K562 (cell line): Measurements from ENCODE around the gene LRIT3. TPM values are rescaled to one million over a fixed set of nuclear protein-coding genes. Genes with fewer than 3 reads are reported as not detected.

Source experiments
- ATAC-seq: fragments of 200-7000 bp; cut with Tn5 transposase; 3 replicates; pipeline ENCODE4 v1.9.1; 2020; ENCODE audit warnings: moderate library complexity
- BruUV-seq: library from RNA; stranded (reverse); fragments of 400-500 nt; replicated peaks from 2 replicates; lab custom pipeline; 2021; lab: Mats Ljungman, UMichigan
- CTCF ChIA-PET: fragments of 300-600 bp; formaldehyde crosslinking; extraction: SDS; loops from one replicate; lab custom pipeline; 2021; ENCODE audit warnings: low intra/inter-chr PET ratio; lab: Yijun Ruan, JAX
- POLR2A ChIA-PET: fragments of 300-600, 350-650 bp; sonication (Branson Sonifier 250); formaldehyde crosslinking; extraction: SDS; loops from one replicate; lab custom pipeline; 2021; ENCODE audit warnings: antibody characterized with exemption, inconsistent platforms; lab: Yijun Ruan, JAX
- DNase-seq, 4 experiments: peaks; one replicate each; pipeline versions ENCODE4 v3.0.0 to v3.0.0-alpha.2; 2011 to 2018; ENCODE audit warnings: low spot score in 3 of 4, mixed read lengths in 3 of 4; ENCODE audit errors: extremely low read depth in 1 of 4
- FAIRE-seq: peaks from 2 replicates; lab custom pipeline; 2011; peaks lifted over from hg19 to GRCh38; lab: Jason Lieb, UNC
- H2AFZ ChIP-seq: 2 replicates; pipeline ENCODE4 v1.6.0; 2011; ENCODE audit warnings: low read depth, low read length, control low read depth, inconsistent platforms
- H3K27ac ChIP-seq: fragments of 200-600 bp; 3 replicates; pipeline ENCODE4 v1.8.0; 2011; ENCODE audit warnings: low read depth, mild to moderate bottlenecking, control low read depth, inconsistent platforms, low read length, moderate library complexity, mixed read lengths; ENCODE audit errors: extremely low read depth
- H3K27me3 ChIP-seq, 2 experiments: fragments of 300-600 bp in 1 of 2; 2 replicates in 1 of 2; 3 replicates in 1 of 2; pipeline versions ENCODE4 v1.6.0 to v1.8.0; 2011; ENCODE audit warnings: inconsistent platforms in 2 of 2, low read length in 2 of 2, mild to moderate bottlenecking in 1 of 2, mixed read lengths in 1 of 2, moderate library complexity in 1 of 2; ENCODE audit not compliant: control insufficient read depth in 2 of 2, insufficient read depth in 2 of 2
- H3K36me3 ChIP-seq: fragments of 300-600 bp; 3 replicates; pipeline ENCODE4 v1.8.0; 2011; ENCODE audit warnings: mild to moderate bottlenecking, low read length, inconsistent platforms; ENCODE audit not compliant: control insufficient read depth, insufficient read depth
- H3K4me1 ChIP-seq, 2 experiments: fragments of 200-600 bp in 1 of 2; replicated peaks in 1 of 2; 2 replicates in 1 of 2; 3 replicates in 1 of 2; pipeline versions ENCODE4 v1.5.1 to v1.8.0; 2011; ENCODE audit warnings: inconsistent platforms in 2 of 2, low read length in 2 of 2, mild to moderate bottlenecking in 1 of 2, mixed read lengths in 1 of 2, moderate library complexity in 1 of 2; ENCODE audit not compliant: control insufficient read depth in 2 of 2, insufficient read depth in 2 of 2
- H3K4me2 ChIP-seq: 2 replicates; pipeline ENCODE4 v1.6.1; 2011; ENCODE audit warnings: low read length, control low read depth, inconsistent platforms, mixed read lengths; ENCODE audit not compliant: insufficient read depth
- H3K4me3 ChIP-seq: fragments of 200-600 bp; sonication (generic), shearing (Covaris generic); 2 replicates; pipeline ENCODE4 v1.5.1; 2016; ENCODE audit warnings: control low read depth, inconsistent platforms
- H3K79me2 ChIP-seq: fragments of 200-600 bp; 3 replicates; pipeline ENCODE4 v1.8.0; 2011; ENCODE audit warnings: low read length, inconsistent platforms; ENCODE audit not compliant: control insufficient read depth, insufficient read depth
- H3K9ac ChIP-seq, 2 experiments: 2 replicates each; pipeline versions ENCODE4 v1.6.0 to v1.6.1; 2011; ENCODE audit warnings: low read depth in 2 of 2, low read length in 2 of 2, control low read depth in 1 of 2, inconsistent platforms in 1 of 2, mild to moderate bottlenecking in 1 of 2, mixed read lengths in 1 of 2; ENCODE audit not compliant: insufficient read depth in 1 of 2
- H3K9me1 ChIP-seq: one replicate; pipeline ENCODE4 v1.6.0; 2011; ENCODE audit warnings: inconsistent platforms, mild to moderate bottlenecking, low read length, moderate library complexity; ENCODE audit not compliant: control insufficient read depth, insufficient read depth
- H3K9me3 ChIP-seq: replicated peaks from 2 replicates; pipeline ENCODE4 v1.5.1; 2011; ENCODE audit warnings: low read depth, low read length, inconsistent platforms; ENCODE audit not compliant: control insufficient read depth, insufficient read depth
- H4K20me1 ChIP-seq: replicated peaks from 2 replicates; pipeline ENCODE4 v1.6.1; 2011; ENCODE audit warnings: low read length, inconsistent platforms, mixed read lengths; ENCODE audit not compliant: control insufficient read depth, insufficient read depth
- FIP1L1 ChIP-seq: fragments of 200-400 bp; formaldehyde crosslinking; IDR thresholded peaks from 2 replicates; pipeline ENCODE4 v1.6.1; 2018; ENCODE audit warnings: mild to moderate bottlenecking, low read depth, low read length; ENCODE audit not compliant: poor library complexity, severe bottlenecking
- KAT2B ChIP-seq: IDR thresholded peaks from one replicate; pipeline ENCODE4 v1.6.1; 2012; ENCODE audit warnings: low read depth, mild to moderate bottlenecking, control low read depth, inconsistent platforms, low read length, moderate library complexity
- MAX ChIP-seq: sonication (generic); formaldehyde crosslinking; IDR thresholded peaks from 2 replicates; pipeline ENCODE4 v1.9.0; 2022; ENCODE audit warnings: mild to moderate bottlenecking, missing genetic modification reagents
- NFRKB ChIP-seq: fragments of 450-650 bp; IDR thresholded peaks from 2 replicates; pipeline ENCODE4 v1.6.1; 2016; ENCODE audit warnings: low read depth
- RBBP5 ChIP-seq: fragments of 200-600 bp; sonication (generic); IDR thresholded peaks from 2 replicates; pipeline ENCODE4 v1.6.1; 2012; ENCODE audit warnings: borderline replicate concordance, mild to moderate bottlenecking, low read length, control low read depth, inconsistent platforms; ENCODE audit not compliant: insufficient read depth, poor library complexity, severe bottlenecking
- ZFP30 ChIP-seq: fragments of 250-450 bp; sonication (Bioruptor Pico); IDR thresholded peaks from 2 replicates; pipeline ENCODE4 v1.8.0; 2022; ENCODE audit warnings: moderate library complexity, mild to moderate bottlenecking, inconsistent platforms, borderline replicate concordance
- ZNF217 ChIP-seq: sonication (generic); formaldehyde crosslinking; IDR thresholded peaks from 2 replicates; pipeline ENCODE4 v1.8.0; 2022; ENCODE audit warnings: mild to moderate bottlenecking, missing genetic modification reagents
- ZNF583 ChIP-seq: fragments of 250-450 bp; sonication (Bioruptor Pico); IDR thresholded peaks from 2 replicates; pipeline ENCODE4 v1.4.0; 2020
- WGBS: fragments of 100-300 bp; shearing (Covaris generic); methylation state at CpG from one replicate; pipeline ENCODE4 v1.1.6; 2016; ENCODE audit warnings: low coverage, mixed read lengths; ENCODE audit not compliant: insufficient coverage; ENCODE audit errors: missing lambda C conversion rate; 5-methylcytosine and 5-hydroxymethylcytosine counted together
- in situ Hi-C: fragments of 300-500 bp; cut with MboI; formaldehyde crosslinking; loops from 4 replicates; pipeline ENCODE4 v1.15.0; 2018; ENCODE audit warnings: inconsistent platforms, mixed read lengths
- intact Hi-C: fragments of 100-400 bp; cut with micrococcal nuclease; formaldehyde crosslinking; loops from 2 replicates; pipeline ENCODE4 v1.14.2; 2022
- polyA plus RNA-seq, 8 experiments: library from polyadenylated mRNA; depleted of rRNA in 4 of 8; stranded (reverse) in 5 of 8; unstranded in 3 of 8; fragments of >200 nt; fragmentation: Nextera tagmentation in 2 of 8; fragmentation: Illumina TruSeq in 1 of 8; extraction: Ambion mirVana in 2 of 8; extraction: Trizol in 1 of 8; gene quantifications; 2 replicates each; pipeline versions ENCODE4 v1.2.1 to v1.2.3, GENCODE V29; 2011 to 2014; ENCODE audit warnings: inconsistent platforms in 1 of 8, missing spikeins in 1 of 8
- total RNA-seq, 7 experiments: library from RNA; depleted of rRNA in 6 of 7; stranded (reverse); fragments of >200 nt in 6 of 7; fragmentation: Illumina TruSeq in 2 of 7; extraction: Trizol in 2 of 7; gene quantifications; 2 replicates each; pipeline versions ENCODE4 v1.2.1 to v1.2.3, GENCODE V29; 2011 to 2021; ENCODE audit warnings: low replicate concordance in 1 of 7
- TF ChIP-seq, protein P1 (sequence below), 3 experiments: IDR thresholded peaks in 2 of 3; conservative IDR thresholded peaks in 1 of 3; 2 replicates each; pipeline ENCODE4 v1.5.1; 2011 to 2012; ENCODE audit warnings: low read length in 3 of 3, mild to moderate bottlenecking in 3 of 3, control low read depth in 2 of 3, improper control_type of control experiment in 1 of 3, inconsistent platforms in 1 of 3, low read depth in 1 of 3, mixed read lengths in 1 of 3, moderate library complexity in 1 of 3; ENCODE audit not compliant: insufficient read depth in 2 of 3
- TF ChIP-seq, protein P2 (sequence below): sonication (generic); formaldehyde crosslinking; IDR thresholded peaks from 2 replicates; pipeline ENCODE4 v1.8.0; 2022; ENCODE audit warnings: missing genetic modification reagents, mild to moderate bottlenecking, borderline replicate concordance
- TF ChIP-seq, protein P3 (sequence below): fragments of 150-350 bp; conservative IDR thresholded peaks from 2 replicates; pipeline ENCODE4 v1.6.1; 2014; ENCODE audit warnings: low read length
- TF ChIP-seq, protein P4 (sequence below): sonication (generic); formaldehyde crosslinking; IDR thresholded peaks from 2 replicates; pipeline ENCODE4 v1.8.1; 2023; ENCODE audit warnings: mild to moderate bottlenecking, missing genetic modification reagents, moderate library complexity

LRIT3 gene
- total and polyA plus RNA-seq, 9 of the 15 experiments (the other 6 are each of a cell fraction or from before 2014, with no cell fraction given), result 0.04 to 0.10 (median 0.04) TPM; not detected in 4

- TF ChIP-seq, protein P1, sequence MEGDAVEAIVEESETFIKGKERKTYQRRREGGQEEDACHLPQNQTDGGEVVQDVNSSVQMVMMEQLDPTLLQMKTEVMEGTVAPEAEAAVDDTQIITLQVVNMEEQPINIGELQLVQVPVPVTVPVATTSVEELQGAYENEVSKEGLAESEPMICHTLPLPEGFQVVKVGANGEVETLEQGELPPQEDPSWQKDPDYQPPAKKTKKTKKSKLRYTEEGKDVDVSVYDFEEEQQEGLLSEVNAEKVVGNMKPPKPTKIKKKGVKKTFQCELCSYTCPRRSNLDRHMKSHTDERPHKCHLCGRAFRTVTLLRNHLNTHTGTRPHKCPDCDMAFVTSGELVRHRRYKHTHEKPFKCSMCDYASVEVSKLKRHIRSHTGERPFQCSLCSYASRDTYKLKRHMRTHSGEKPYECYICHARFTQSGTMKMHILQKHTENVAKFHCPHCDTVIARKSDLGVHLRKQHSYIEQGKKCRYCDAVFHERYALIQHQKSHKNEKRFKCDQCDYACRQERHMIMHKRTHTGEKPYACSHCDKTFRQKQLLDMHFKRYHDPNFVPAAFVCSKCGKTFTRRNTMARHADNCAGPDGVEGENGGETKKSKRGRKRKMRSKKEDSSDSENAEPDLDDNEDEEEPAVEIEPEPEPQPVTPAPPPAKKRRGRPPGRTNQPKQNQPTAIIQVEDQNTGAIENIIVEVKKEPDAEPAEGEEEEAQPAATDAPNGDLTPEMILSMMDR (IDR thresholded peaks at IDR 0.05 in 2 of 3, conservative IDR thresholded peaks at IDR 0.05 in 1 of 3; ENCODE audit: insufficient read depth in 2 of 3, low read depth in 1 of 3, low read length in 3 of 3), result 0 out of 6 replicates have a peak, but pooled peaks of 1 of the 3 experiments have one; percentile 9
Observed at GRCh38 chr4:109798866-109799265, 49.0 kb upstream of the LRIT3 start (continued).

GRCh38 chr4:109801099-109801789, 46.7 kb upstream of the LRIT3 start:
- no peak for DNase-seq
- H3K27ac ChIP-seq, result no peak overlapping the region
- no peak overlapping the region for H2AFZ ChIP-seq
- no peak for FAIRE-seq
- H3K36me3 ChIP-seq, result no peaks in the 10 kb centered on the region
- H3K9me1 ChIP-seq, result no peaks in the 10 kb centered on the region
- ChIA-PET CTCF (no interaction called here), POLR2A (interaction anchor here (2.1 kb wide), 1 partner anchor 13 kb away, joined by 8 read pairs; the partner anchor contains the start of gene GAR1)
- H3K4me2 ChIP-seq, result no peak overlapping the region
- H3K4me1 ChIP-seq, result no peaks in the 10 kb centered on the region; a peak in 3 of 5 replicates
- H3K27me3 ChIP-seq, result no peaks in the 10 kb centered on the region
- H3K4me3 ChIP-seq, result no peak overlapping the region
- no TSS peak for BruUV-seq
- H3K9me3 ChIP-seq, result no peaks in the 10 kb centered on the region
- no peak for ATAC-seq
- in situ Hi-C loops (no loop called here), intact Hi-C loops (loop anchor here (5.0 kb wide), 1 partner anchor 374 kb away; no protein-coding TSS in a partner anchor)
- 43% methylated on average over 4 of the region's 4 CpGs for WGBS
- H3K9ac ChIP-seq, result no peak overlapping the region
- no peaks in the 10 kb centered on the region for H3K79me2 ChIP-seq
- no peak for TF ChIP-seq MAX (CRISPR knock-in tag)
- TF ChIP-seq, protein P2, sequence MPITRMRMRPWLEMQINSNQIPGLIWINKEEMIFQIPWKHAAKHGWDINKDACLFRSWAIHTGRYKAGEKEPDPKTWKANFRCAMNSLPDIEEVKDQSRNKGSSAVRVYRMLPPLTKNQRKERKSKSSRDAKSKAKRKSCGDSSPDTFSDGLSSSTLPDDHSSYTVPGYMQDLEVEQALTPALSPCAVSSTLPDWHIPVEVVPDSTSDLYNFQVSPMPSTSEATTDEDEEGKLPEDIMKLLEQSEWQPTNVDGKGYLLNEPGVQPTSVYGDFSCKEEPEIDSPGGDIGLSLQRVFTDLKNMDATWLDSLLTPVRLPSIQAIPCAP (CRISPR knock-in tag), result no peak
- TF ChIP-seq ZNF217 (CRISPR knock-in tag), result no peak
- TF ChIP-seq, protein P3, sequence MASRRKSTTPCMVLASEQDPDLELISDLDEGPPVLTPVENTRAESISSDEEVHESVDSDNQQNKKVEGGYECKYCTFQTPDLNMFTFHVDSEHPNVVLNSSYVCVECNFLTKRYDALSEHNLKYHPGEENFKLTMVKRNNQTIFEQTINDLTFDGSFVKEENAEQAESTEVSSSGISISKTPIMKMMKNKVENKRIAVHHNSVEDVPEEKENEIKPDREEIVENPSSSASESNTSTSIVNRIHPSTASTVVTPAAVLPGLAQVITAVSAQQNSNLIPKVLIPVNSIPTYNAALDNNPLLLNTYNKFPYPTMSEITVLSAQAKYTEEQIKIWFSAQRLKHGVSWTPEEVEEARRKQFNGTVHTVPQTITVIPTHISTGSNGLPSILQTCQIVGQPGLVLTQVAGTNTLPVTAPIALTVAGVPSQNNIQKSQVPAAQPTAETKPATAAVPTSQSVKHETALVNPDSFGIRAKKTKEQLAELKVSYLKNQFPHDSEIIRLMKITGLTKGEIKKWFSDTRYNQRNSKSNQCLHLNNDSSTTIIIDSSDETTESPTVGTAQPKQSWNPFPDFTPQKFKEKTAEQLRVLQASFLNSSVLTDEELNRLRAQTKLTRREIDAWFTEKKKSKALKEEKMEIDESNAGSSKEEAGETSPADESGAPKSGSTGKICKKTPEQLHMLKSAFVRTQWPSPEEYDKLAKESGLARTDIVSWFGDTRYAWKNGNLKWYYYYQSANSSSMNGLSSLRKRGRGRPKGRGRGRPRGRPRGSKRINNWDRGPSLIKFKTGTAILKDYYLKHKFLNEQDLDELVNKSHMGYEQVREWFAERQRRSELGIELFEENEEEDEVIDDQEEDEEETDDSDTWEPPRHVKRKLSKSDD, result no peak
- TF ChIP-seq ZFP30, result no peak
- TF ChIP-seq ZNF583 (CRISPR knock-in tag), result no peak
- no peak for TF ChIP-seq KAT2B
- TF ChIP-seq, protein P4, sequence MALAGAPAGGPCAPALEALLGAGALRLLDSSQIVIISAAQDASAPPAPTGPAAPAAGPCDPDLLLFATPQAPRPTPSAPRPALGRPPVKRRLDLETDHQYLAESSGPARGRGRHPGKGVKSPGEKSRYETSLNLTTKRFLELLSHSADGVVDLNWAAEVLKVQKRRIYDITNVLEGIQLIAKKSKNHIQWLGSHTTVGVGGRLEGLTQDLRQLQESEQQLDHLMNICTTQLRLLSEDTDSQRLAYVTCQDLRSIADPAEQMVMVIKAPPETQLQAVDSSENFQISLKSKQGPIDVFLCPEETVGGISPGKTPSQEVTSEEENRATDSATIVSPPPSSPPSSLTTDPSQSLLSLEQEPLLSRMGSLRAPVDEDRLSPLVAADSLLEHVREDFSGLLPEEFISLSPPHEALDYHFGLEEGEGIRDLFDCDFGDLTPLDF (CRISPR knock-in tag), result no peak
- no peak for TF ChIP-seq NFRKB
- TF ChIP-seq RBBP5, result no peak
- TF ChIP-seq FIP1L1, result no peak
- no peaks in the 10 kb centered on the region for H4K20me1 ChIP-seq
